Stomach smooth muscle (tissue), 2 donors: ENCODE results near the gene MINAR1.

Experiments used
- H3K27ac ChIP-seq: one replicate; pipeline ENCODE4 v1.7.0; 2013; ENCODE audit warnings: mild to moderate bottlenecking, low read length, inconsistent platforms
- H3K27me3 ChIP-seq, 2 donors: one replicate each; pipeline ENCODE4 v1.7.0; 2013; ENCODE audit warnings: low read length in 2 of 2; ENCODE audit not compliant: insufficient read depth in 2 of 2, control insufficient read depth in 1 of 2
- H3K36me3 ChIP-seq, 2 donors: one replicate each; pipeline ENCODE4 v1.7.0; 2013; ENCODE audit warnings: low read length in 2 of 2; ENCODE audit not compliant: control insufficient read depth in 2 of 2, insufficient read depth in 2 of 2
- H3K4me1 ChIP-seq: one replicate; pipeline ENCODE4 v1.7.0; 2013; ENCODE audit warnings: low read length; ENCODE audit not compliant: control insufficient read depth, insufficient read depth
- H3K4me3 ChIP-seq, 2 donors: one replicate each; pipeline ENCODE4 v1.7.0; 2013; ENCODE audit warnings: low read length in 2 of 2
- H3K9ac ChIP-seq, 2 donors: one replicate each; pipeline ENCODE4 v1.7.0; 2013; ENCODE audit warnings: low read length in 2 of 2, mild to moderate bottlenecking in 1 of 2
- H3K9me3 ChIP-seq, 2 donors: one replicate each; pipeline ENCODE4 v1.7.0; 2013; ENCODE audit warnings: low read length in 2 of 2; ENCODE audit not compliant: control insufficient read depth in 2 of 2
- donor health status: healthy.
- donor health status: Pancreatic carcinoma.

Gene MINAR1

DNA sequence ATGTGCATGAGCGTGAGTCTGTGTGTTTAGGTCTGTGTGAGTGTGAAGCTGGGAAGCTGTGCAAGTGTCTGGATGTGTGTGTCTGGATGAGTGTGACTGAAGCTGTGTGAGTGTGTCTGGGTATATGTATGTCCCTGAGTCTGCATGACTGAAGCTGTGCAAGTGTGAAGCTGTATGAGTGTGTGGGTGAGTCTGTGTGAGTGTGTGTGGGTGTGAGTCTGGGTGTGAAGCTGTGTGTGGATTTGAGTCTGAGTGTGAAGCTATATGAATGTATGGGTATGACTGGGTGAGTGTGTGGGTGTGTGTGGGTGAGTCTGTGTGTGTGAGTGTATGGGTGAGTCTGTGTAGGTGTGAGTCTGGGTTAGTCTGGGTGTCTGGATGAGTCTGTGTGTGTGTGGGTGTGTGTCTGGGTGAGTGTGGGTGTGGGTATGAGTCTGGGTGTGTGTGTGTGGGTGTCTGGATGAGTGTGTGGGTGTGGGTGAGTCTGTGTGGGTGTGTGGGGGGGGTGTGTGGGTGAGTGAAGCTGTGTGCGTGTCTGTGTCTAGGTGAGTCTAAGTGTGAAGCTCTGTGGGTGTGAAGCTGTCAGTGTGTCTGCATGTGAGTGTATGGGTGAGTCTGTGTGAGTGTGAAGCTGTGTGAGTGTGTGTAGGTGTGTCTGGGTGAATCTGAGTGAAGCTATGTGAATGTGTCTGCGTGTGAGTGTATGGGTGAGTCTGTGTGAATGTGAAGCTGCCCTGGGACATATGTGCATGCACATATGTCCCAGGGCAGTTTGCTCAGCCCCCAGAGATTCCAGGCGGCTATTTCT is 20.3 kb downstream of the MINAR1 start:
- peaks cover 5 to 8% of the 10 kb centered on the region in 2 donors for H3K27me3 ChIP-seq
- H3K4me3 ChIP-seq: no peak overlapping the region

DNA sequence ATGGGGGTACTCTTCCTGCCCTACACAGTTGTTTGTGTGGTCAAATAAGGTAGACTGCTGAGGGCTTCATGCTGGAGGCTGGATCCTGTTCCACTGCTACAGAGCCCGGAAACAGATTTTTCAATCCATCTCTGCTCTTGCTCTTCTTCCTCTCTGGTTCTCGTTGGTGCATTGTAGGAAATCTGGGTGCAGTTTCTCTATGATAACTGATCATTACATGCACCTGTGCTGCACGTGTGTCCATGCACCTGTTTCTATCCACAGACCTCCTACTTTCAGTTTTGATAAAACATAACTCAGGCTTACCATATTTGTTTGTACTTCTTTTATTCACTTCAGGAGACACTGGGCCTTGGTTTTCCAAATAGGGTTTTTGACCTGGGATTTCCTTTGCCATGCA is 21.3 kb downstream of the MINAR1 start:
- no peaks in the 10 kb centered on the region for H3K4me1 ChIP-seq
- no peak overlapping the region for H3K9ac ChIP-seq
- H3K9me3 ChIP-seq: no peaks in the 10 kb centered on the region
- peaks cover 5 to 8% of the 10 kb centered on the region in 2 donors for H3K27me3 ChIP-seq
- no peak overlapping the region for H3K4me3 ChIP-seq
- no peaks in the 10 kb centered on the region for H3K36me3 ChIP-seq
- H3K27ac ChIP-seq: no peak overlapping the region

More for the DNA sequence above, 20.3 kb downstream of the MINAR1 start:
- Histone ChIP-seq H3K9ac (no peak overlapping the region), H3K4me1 (no peaks in the 10 kb centered on the region), H3K36me3 (no peaks in the 10 kb centered on the region), H3K27ac (no peak overlapping the region), H3K9me3 (no peaks in the 10 kb centered on the region)

DNA sequence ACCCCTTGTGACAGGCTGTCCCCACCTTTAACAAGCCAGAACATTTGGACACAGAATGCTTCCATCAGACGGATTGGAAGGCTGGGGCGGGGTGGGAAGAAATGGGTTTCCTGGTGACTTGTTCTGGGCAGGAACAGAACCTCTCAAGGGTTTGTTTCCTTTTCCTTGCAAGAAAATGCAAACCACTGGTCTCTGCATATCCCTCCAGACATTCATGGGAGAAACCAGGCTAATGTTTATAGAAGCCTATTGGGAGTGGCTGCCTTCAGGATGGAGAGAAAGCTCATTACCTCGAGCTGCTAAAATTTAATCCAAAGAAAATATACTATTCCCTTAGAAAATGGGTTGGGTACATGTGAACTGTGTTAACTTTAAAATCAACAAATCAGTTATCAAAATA is 21.9 kb downstream of the MINAR1 start:
- Histone ChIP-seq H3K9ac (no peak overlapping the region), H3K4me3 (no peak overlapping the region), H3K4me1 (no peaks in the 10 kb centered on the region), H3K36me3 (no peaks in the 10 kb centered on the region), H3K9me3 (no peaks in the 10 kb centered on the region), H3K27ac (no peak overlapping the region), H3K27me3 (peaks cover 5 to 8% of the 10 kb centered on the region in 2 donors)

DNA sequence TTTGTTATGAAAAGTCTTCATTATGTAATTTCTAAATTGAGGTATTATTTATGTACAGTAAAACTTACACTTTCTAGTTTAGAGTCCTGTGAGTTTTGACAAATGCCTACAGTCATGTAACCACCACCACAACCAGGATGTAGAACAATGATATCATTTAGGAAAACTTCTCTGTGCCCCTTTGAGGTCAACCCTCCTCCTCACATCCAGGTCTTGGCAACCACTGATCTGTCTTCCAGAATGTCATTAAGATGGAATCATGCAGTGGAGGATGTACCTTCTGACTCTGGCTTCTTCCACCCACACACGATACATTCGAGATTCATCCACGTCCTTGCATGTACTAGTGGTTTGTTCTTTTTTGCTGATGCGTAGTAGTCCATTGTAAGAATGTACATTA is 23.2 kb downstream of the MINAR1 start:
- no peak overlapping the region for H3K27ac ChIP-seq
- no peak overlapping the region for H3K4me3 ChIP-seq
- no peaks in the 10 kb centered on the region for H3K36me3 ChIP-seq
- H3K9ac ChIP-seq: no peak overlapping the region
- no peaks in the 10 kb centered on the region for H3K4me1 ChIP-seq
- peaks cover 2 to 3% of the 10 kb centered on the region in 2 donors for H3K27me3 ChIP-seq
- no peaks in the 10 kb centered on the region for H3K9me3 ChIP-seq

DNA sequence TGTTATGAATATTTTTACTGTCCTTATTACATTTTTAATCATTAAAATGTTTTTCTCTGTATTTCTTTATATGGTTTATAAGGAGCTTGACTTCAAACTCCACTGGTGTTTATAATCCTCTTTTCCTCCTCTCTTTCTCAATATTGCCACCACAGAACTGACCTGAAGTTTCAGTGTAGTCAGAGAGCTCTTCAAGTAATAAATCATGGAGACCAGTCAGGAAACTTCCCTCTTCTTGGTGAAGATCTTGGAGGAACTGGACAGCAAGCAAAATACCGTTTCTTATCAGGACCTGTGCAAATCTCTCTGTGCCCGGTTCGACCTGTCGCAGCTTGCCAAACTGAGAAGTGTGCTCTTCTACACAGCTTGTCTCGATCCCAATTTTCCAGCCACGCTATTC is 23.8 kb downstream of the MINAR1 start:
- H3K4me1 ChIP-seq: no peaks in the 10 kb centered on the region
- H3K36me3 ChIP-seq: no peaks in the 10 kb centered on the region
- H3K27me3 ChIP-seq: peaks cover 0 to 2% of the 10 kb centered on the region in 2 donors
- H3K4me3 ChIP-seq: no peak overlapping the region
- no peaks in the 10 kb centered on the region for H3K9me3 ChIP-seq
- no peak overlapping the region for H3K27ac ChIP-seq
- H3K9ac ChIP-seq: no peak overlapping the region

DNA sequence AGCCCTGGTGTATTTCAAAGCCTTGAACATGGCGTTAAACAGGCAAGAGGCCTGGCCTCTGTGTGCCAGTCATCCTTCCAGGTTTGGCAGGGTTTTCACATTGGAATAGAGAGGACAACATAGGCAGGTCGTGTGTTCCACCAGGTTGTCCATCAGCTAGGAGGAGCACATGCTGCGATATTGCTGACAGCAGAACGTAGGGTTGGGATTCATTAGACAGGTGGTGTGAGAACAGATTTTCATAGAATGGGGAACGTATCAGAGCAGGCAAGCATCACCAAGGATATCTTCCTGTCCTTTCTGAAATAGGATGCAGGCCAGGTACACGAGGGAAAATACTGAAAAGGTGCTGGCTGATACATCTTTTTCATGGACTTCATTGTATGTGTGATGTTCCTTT is 26.4 kb downstream of the MINAR1 start:
- no peaks in the 10 kb centered on the region for H3K4me1 ChIP-seq
- H3K27ac ChIP-seq: no peak overlapping the region
- peaks cover 0 to under 1% of the 10 kb centered on the region in 2 donors for H3K27me3 ChIP-seq
- H3K9me3 ChIP-seq: no peaks in the 10 kb centered on the region
- no peak overlapping the region for H3K9ac ChIP-seq
- H3K4me3 ChIP-seq: no peak overlapping the region
- H3K36me3 ChIP-seq: no peaks in the 10 kb centered on the region

DNA sequence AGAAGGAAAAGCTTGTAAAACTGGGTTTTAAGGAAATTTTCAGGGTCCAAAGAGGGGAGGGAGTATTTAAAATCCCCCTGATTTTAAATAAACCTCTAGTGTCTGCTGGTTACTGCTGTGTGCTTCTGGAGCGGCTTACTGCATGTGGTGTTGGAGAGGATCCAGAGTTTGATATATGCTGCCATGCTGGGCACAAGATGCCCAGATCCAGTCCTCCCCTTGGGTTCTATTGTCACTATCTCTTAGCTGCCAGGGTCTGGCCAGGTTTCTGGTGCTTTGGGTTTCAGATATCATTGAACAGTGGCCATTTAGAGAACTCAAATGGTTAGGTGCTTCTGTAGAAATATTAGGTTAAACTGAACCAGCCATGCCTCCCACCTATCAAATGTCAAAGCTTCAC is 27.5 kb downstream of the MINAR1 start:
- Histone ChIP-seq H3K27me3 (no peaks in the 10 kb centered on the region), H3K9me3 (no peaks in the 10 kb centered on the region), H3K9ac (no peak overlapping the region), H3K4me3 (no peak overlapping the region), H3K27ac (no peak overlapping the region), H3K4me1 (no peaks in the 10 kb centered on the region), H3K36me3 (no peaks in the 10 kb centered on the region)

DNA sequence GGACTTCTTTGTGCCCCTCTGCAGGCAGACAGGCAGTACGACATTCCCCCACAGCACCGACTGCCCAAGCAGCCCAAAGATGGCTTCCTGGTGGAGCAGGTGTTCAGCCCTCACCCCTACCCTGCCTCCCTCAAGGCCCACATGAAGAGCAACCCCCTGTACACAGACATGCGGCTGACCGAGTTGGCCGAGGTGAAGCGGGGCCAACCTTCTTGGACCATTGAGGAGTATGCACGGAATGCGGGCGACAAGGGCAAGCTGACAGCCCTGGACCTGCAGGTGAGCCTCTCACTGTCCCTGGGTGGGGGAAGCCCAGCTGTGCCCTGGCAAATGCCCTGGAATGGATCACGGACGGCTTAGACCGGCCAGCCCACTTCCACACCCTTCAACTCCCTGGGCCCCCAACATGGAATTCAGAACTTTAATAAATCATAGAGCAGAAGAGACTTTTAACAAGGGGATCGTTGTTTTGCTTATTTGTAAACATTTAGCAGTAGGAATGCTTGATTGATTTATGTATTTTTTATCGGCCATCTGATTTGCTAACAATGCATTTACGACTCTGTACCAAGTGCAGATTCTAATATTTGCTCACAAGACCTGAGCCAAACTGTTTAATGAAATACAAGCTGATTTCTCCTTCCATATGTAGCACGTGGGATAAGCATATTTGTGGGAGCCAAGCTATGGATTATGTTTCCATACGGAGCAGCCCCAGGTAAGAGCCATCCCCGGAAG is 31.1 kb downstream of the MINAR1 start:
- no peaks in the 10 kb centered on the region for H3K36me3 ChIP-seq
- H3K9ac ChIP-seq: no peak overlapping the region
- no peak overlapping the region for H3K4me3 ChIP-seq
- no peak overlapping the region for H3K27ac ChIP-seq
- H3K9me3 ChIP-seq: no peaks in the 10 kb centered on the region
- H3K4me1 ChIP-seq: no peaks in the 10 kb centered on the region
- no peaks in the 10 kb centered on the region for H3K27me3 ChIP-seq

DNA sequence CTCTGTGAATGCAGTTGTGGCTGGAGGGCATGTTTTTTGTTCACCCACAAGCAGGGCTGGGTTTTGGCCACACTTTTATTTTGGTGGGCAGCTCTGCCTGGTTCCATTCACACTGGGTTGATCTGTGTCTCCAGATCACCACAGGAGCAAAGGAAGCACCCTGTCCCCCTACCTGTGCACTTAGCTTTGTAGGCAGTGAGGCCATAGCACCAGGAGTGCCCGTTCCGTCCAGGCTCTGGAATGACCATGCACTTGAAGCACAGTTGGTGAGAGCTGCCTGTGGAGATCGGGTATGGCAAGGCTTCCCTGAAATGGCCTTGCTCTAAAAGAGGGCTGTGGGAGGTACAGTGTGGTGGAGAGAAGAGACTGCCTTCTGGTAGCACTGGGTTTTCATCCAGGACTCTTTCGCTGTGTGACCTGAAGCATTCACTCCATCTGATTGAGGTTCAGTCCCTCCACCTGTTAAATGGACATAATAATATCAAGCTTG is 31.7 kb downstream of the MINAR1 start:
- H3K27me3 ChIP-seq: no peaks in the 10 kb centered on the region
- no peaks in the 10 kb centered on the region for H3K36me3 ChIP-seq
- no peak overlapping the region for H3K9ac ChIP-seq
- H3K4me1 ChIP-seq: no peaks in the 10 kb centered on the region
- H3K4me3 ChIP-seq: no peak overlapping the region
- no peak overlapping the region for H3K27ac ChIP-seq
- no peaks in the 10 kb centered on the region for H3K9me3 ChIP-seq

DNA sequence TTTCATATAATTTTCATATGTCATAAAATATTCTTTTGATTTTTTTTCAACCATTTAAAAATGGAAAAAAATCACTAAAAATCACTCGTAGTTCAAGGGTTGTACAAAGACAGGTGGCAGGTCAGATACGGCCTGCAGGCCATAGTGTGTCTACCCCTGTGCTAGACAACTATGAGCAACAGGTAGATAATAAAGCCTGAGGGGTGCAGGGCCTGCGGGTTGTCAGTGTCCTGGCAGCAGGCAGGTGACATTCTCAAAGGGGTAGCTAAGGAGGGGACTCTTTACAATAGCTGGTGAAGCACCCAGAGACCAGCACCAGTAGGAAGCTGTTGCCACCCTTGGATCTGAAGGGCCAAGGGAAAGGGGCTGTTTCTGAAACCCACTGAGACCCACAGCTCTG is 34.4 kb downstream of the MINAR1 start:
- Histone ChIP-seq H3K27ac (no peak overlapping the region), H3K4me3 (no peak overlapping the region), H3K4me1 (no peaks in the 10 kb centered on the region)

More for the DNA sequence above, 34.4 kb downstream of the MINAR1 start:
- no peaks in the 10 kb centered on the region for H3K27me3 ChIP-seq
- no peak overlapping the region for H3K9ac ChIP-seq
- H3K36me3 ChIP-seq: no peaks in the 10 kb centered on the region
- no peaks in the 10 kb centered on the region for H3K9me3 ChIP-seq
